GM06990 (cell line): Measurements from ENCODE around the gene HSD17B11.
"Not testable (repeated sequence)": the region's sequence is repeated elsewhere in the genome, so short reads cannot be mapped to it uniquely, and the experiment has no call there.

ENCODE experiments used
- DNase-seq: peaks from one replicate; pipeline ENCODE4 v3.0.0-alpha.2; 2011; ENCODE audit not compliant: insufficient read length; ENCODE audit errors: extremely low read depth
- H3K27me3 ChIP-seq: replicated peaks from 2 replicates; pipeline ENCODE4 v1.6.0; 2011; ENCODE audit warnings: low read length; ENCODE audit not compliant: control insufficient read depth, insufficient read depth
- H3K36me3 ChIP-seq: 2 replicates; pipeline ENCODE4 v1.5.1; 2011; ENCODE audit warnings: low read length; ENCODE audit not compliant: control insufficient read depth, insufficient read depth
- H3K4me3 ChIP-seq: replicated peaks from 2 replicates; pipeline ENCODE4 v1.5.1; 2011; ENCODE audit warnings: low read depth, mild to moderate bottlenecking, control low read depth, low read length
- CTCF ChIP-seq: IDR thresholded peaks from 2 replicates; pipeline ENCODE4 v1.5.1; 2011; ENCODE audit warnings: low read length, control low read depth, mild to moderate bottlenecking, inconsistent platforms; ENCODE audit not compliant: insufficient read depth, poor library complexity, severe bottlenecking

Gene HSD17B11

GRCh38 chr4:87316961-87317360, 74.0 kb downstream of the HSD17B11 start:
- no peak overlapping the region for H3K4me3 ChIP-seq
- no peak for DNase-seq
- H3K36me3 ChIP-seq, result no peaks in the 10 kb centered on the region
- no peak for TF ChIP-seq CTCF
- H3K27me3 ChIP-seq, result no peaks in the 10 kb centered on the region

- not testable (repeated sequence) for H3K36me3 ChIP-seq, H3K27me3 ChIP-seq, DNase-seq, H3K4me3 ChIP-seq
These were observed 76.0 kb downstream of the HSD17B11 start for GRCh38 chr4:87315000-87315399.

- no peak for DNase-seq
- no peak overlapping the region for H3K4me3 ChIP-seq
- no peaks in the 10 kb centered on the region for H3K36me3 ChIP-seq
- TF ChIP-seq CTCF, result no peak
- no peaks in the 10 kb centered on the region for H3K27me3 ChIP-seq
These were observed 77.2 kb downstream of the HSD17B11 start for GRCh38 chr4:87313756-87314155.

GRCh38 chr4:87311684-87312083, 79.3 kb downstream of the HSD17B11 start:
- Histone ChIP-seq H3K4me3 (no peak overlapping the region), H3K36me3 (no peaks in the 10 kb centered on the region), H3K27me3 (no peaks in the 10 kb centered on the region)
- DNase-seq, result no peak
- TF ChIP-seq CTCF, result no peak

GRCh38 chr4:87310691-87311335, 80.2 kb downstream of the HSD17B11 start:
- DNase-seq, result no peak
- H3K4me3 ChIP-seq, result no peak overlapping the region
- TF ChIP-seq CTCF, result no peak
- no peaks in the 10 kb centered on the region for H3K27me3 ChIP-seq
- no peaks in the 10 kb centered on the region for H3K36me3 ChIP-seq

- no peaks in the 10 kb centered on the region for H3K36me3 ChIP-seq
- DNase-seq, result no peak
- H3K27me3 ChIP-seq, result no peaks in the 10 kb centered on the region
- no peak overlapping the region for H3K4me3 ChIP-seq
- no peak for TF ChIP-seq CTCF
These were observed 81.4 kb downstream of the HSD17B11 start for GRCh38 chr4:87309625-87310024.
